HG02870 (cell line): ENCODE data around the gene MYCBP2.
A peak's percentile ranks its signal among the peaks of the same experiment; 100 is the strongest.
"Not testable (repeated sequence)": the region's sequence is repeated elsewhere in the genome, so short reads cannot be mapped to it uniquely, and the experiment has no call there.

Experiments used
- ATAC-seq: cut with Tn5 transposase; IDR thresholded peaks from one replicate; pipeline ENCODE4 v1.9.1; 2021; ENCODE audit warnings: mild to moderate bottlenecking, moderate library complexity; ENCODE audit not compliant: unreplicated experiment

The MYCBP2 gene, protein sequence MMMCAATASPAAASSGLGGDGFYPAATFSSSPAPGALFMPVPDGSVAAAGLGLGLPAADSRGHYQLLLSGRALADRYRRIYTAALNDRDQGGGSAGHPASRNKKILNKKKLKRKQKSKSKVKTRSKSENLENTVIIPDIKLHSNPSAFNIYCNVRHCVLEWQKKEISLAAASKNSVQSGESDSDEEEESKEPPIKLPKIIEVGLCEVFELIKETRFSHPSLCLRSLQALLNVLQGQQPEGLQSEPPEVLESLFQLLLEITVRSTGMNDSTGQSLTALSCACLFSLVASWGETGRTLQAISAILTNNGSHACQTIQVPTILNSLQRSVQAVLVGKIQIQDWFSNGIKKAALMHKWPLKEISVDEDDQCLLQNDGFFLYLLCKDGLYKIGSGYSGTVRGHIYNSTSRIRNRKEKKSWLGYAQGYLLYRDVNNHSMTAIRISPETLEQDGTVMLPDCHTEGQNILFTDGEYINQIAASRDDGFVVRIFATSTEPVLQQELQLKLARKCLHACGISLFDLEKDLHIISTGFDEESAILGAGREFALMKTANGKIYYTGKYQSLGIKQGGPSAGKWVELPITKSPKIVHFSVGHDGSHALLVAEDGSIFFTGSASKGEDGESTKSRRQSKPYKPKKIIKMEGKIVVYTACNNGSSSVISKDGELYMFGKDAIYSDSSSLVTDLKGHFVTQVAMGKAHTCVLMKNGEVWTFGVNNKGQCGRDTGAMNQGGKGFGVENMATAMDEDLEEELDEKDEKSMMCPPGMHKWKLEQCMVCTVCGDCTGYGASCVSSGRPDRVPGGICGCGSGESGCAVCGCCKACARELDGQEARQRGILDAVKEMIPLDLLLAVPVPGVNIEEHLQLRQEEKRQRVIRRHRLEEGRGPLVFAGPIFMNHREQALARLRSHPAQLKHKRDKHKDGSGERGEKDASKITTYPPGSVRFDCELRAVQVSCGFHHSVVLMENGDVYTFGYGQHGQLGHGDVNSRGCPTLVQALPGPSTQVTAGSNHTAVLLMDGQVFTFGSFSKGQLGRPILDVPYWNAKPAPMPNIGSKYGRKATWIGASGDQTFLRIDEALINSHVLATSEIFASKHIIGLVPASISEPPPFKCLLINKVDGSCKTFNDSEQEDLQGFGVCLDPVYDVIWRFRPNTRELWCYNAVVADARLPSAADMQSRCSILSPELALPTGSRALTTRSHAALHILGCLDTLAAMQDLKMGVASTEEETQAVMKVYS (N-terminal part only)

DNA sequence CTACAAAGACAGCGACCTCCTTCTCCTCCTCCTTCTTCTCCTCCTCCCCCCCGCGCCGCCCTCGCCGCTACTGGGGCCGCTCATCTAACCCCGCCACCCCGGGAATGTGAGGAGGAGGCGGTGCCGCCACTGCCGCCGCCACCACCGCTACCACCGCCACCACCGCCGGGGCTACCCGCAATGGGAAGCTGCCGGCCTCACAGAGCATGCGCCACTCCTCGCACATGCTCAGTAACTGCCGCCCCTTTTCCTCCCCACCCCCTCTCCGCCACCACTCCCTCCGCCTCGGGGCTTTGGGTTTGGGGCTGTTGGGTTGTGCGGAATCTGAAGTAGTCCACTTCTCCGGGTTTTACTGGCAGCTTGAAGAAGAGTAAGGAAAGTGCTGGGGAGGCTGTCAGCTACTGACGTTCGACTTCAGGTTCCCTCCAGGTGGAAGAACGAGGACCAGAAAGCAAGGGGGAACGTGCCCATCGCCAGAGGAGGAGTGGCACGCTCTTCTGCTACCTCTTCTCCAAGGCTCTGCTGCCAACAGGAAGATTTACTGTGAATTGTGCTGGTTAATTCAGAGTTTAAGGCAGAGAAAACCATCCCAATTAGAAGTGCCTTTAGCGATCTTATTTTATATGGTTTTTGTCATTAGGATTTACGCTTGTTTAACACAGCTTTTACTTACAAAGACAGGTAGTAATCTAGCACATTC, at the start of gene MYCBP2:
TSS of gene MYCBP2 (minus strand) at position 190 of the 700 bp plus-strand sequence. CDS start 319 bp downstream, outside the sequence.
- ATAC-seq = peak; percentile 43

DNA sequence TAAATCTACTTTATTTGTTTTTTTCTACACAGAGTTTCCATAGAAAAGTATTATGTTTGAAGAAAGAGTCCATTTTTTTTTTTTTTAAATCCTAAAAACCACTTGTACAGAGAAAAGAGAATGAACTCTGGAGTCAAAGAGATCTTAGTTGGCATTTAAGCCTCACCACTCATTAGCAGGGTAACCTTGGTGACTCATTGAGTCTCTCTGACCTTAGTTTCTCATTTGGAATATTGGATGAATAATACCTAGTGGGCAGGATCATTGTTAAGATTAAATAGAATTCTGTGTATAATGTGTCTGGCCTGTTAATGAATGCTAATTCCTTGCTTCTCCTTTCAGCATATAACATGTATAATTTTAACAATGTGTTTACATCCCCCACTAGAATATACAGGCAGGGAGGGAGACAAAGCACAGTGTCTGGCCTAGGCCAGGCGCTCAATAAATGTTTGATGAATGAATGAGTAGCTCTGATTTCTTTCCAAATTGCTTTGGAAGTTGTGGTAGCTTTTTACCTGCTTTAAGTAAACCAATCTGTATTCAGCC, 48.7 kb upstream of the MYCBP2 start:
- no peak for ATAC-seq

DNA sequence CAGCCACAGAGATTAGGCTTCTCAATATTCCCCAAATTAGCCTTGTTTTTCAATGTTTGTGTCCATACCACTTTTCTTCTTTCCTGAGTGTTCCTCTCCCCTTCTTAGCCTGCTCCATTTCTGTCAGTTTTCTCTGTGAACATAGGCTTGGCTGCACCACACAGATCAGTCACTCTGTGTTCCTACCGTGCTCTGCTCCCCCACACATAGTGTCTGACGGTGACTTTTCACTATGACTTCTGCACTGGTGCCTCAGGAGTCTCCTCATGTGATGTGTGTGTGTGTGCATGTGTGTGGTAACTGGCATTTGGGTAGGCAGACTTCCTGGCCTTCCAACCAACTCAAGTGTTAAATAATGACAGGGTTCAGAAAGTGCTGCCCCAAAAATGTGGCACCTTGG, 47.9 kb upstream of the MYCBP2 start:
- ATAC-seq = peak; percentile 72

DNA sequence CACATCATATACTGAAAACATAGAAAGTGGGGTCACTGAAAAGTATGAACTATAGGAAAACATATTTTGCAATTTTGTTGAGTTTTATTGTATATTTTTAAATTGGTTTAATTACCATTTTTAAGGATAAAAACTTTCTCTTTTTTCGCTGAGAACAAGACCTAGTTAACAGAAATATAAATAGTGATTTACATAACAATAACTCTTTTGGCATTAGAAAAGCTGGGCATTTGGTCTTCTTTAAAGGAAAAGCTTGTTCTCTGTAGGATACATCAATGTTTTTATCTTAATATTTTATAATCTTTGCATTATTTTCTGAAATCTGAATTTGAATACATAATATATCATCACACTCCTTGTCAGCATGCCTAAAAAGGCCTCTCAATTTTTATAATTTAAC, 47.4 kb upstream of the MYCBP2 start:
- no peak for ATAC-seq

DNA sequence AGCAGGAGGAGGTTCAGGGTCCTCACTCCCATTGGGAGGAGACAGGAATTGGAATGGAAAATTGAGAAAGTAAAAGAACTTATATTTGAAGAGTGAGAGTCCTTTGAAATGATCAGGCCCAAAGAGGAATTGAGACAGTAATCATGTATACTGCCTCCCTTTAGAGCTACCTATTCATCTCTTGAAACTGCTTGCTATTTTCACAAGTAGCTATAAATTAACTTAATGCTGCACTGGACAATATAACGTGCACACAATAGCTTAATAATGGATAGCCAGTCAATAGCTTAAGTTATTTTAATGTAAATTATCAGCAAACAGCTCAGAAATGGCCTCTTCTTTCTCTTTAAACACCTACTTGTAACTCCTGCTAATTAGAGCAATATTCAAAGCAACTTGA, 46.6 kb upstream of the MYCBP2 start:
- ATAC-seq = no peak

DNA sequence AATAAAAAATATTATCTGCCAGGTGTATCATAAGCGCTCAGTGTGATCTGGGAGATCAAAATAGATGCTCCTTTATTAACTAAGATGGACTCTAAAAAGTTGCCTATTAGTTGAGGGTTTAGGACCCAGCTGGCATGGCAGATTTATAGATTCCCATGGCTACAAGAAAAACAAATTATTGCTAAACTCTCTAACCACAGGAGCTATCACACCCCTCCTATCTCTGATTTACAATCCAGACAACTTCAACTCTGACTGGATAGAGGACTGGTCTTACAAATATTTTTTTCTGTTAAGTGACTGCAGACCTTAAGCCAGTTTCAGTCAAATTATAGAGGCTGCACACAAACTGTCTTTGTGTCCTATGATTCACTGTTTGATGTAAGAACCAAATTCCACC, 45.4 kb upstream of the MYCBP2 start:
- ATAC-seq = no peak

DNA sequence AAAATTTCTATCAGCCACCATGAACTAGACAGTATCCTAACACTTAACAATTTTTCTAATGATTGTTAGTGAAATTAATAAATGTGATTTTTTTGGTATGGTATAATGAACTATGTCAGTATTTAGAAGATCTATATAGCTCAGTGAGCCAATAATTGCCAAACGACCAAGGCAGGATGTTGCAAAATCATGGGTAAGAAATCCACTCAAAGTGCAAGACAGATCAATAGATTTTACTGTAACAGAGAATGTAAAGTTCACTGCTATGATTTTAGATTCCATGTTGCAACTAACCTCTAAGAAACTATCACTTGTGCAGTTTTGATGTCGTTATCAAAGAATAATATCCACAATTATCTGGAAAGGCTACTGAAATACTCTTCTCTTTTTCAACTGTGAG, 44.0 kb upstream of the MYCBP2 start:
- ATAC-seq = no peak

DNA sequence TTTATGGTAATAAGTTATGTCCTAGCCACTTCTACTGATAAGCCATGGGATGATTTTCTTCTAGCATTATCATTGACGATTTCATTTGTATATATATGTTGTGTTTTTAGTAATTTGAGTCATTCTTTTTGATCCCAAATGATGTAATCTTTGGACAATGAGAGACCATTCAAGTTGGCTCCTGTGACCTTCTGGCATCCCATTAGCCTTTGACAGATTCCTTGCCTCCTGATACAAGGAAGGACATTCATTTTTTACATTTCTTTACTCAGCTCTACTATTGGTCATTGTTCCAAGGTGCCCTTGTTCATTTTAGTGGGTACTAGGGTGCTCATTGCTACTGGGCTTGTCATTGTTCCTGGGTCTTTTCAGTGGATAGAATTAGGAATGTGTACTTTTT, 35.3 kb upstream of the MYCBP2 start:
- ATAC-seq = no peak

DNA sequence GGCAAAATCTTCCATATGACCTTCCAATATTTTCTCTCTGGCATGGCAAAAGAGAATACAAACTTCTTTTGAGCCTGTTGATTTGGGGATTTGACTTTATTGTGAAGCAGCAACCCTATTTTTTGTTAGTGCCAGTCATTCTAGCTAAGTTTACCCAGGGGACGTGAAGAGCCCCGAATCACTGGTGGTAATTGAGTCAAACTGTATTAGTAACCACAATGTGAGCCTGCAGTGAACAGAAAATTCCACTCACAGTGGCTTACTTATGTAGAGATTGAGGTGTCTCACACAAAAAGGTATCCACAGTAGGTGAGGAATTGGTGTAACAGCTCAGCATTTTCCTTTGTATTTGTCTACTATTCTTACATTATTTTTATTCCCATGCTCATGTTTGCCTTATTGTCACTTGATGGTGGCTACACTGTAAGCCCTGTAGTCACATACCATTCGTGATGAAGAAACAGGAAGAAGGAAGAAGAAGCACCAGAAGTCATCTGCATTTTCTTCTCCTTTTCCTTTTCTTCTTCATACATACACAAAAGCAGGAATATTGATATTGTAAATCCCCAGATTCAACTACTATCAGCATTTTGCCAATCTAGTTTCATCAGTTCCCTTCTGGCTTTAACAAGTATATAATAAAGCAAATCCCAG, 33.3 kb upstream of the MYCBP2 start:
- no peak for ATAC-seq

DNA sequence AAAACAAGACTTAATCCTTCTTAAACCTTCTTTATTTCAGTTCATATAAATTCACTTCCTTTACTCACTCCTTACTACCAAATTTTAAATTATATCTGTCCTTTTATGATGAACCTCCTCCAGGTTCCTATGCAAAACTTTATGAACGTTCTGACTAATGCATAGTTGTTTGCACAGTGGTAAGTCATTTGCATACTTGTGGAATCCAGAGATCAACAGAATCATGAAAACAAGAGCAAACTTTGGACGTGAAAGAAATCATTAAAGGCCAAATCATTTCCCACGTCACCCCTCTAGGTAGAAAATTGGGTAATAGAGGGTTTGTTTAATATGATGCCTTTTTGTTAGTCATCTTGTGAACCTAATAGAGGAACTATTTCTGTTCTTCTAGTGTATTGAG, 32.3 kb upstream of the MYCBP2 start:
- no peak for ATAC-seq

DNA sequence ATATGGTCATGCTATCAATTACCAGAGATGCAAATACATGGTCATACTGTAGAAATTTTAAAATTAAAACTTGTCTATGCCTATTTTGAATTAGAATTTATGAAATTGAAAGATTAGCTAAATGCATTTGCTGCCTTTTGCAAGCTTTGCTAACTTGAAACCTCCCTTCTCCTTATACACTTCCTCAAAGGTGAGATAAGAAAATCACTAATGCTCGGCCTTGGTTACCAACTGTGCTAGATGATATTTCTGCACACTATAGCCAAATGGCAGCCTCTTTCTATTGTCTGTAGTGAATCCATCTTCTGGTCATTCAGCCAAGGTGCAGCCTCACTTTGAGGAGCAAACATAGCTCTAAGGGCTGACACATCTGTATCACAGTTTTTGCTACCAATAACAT, 31.1 kb upstream of the MYCBP2 start:
- no peak for ATAC-seq

DNA sequence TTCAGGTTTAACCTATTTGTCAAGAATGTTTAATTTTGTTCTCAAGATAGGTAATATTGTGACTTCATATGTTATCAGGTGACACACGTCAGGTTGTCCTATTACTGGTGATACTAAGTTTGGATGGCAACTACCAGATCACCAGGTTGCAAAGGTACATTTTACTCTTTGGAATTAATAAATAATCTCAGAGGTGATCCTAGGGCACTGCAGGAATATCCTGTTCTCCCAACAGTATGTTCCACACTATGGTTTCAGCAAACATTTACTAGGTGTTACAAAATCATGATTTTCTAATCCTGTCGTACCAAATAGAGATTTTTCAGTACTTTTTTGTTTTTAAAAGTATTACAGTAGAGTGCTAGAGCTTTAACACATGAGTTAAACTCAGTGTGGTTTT, 29.3 kb upstream of the MYCBP2 start:
- no peak for ATAC-seq

DNA sequence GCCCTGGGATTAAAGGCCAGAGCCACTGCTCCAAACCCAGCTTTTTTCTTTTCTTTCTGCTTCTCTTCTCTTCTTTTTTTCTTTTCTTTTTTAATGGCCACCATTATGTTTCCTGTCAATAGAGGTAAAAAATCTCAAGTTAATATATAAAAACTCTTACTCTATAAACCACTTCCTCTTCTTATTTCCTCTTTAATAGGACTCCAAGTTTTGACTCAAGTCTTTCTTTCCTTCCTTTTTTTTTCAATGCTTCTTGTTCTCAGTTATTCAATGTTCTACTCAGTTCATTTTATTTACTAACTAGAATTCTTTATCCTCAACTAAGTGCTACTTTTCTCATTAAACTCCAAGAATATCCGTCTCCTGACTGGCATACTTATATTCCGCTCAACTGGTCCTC, 27.1 kb upstream of the MYCBP2 start:
- ATAC-seq = no peak

DNA sequence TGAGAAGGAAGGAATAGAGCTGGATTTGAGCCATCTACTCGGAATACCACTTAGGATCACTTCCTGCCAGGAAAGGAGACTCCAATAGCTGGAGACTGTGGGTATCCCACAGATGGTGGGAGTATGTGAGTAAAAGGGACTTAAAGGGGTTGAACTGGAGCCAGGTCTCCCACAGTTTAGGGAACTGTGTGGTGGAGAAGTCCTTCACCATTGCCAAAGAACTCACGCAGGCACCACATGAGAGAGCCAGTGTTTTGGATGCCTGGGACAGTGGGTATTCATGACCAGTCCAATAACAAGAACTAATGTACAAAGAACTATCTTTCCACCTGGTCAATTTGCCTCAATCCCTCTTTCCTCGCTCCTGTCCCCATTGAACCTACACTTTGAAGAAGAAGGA, 24.4 kb upstream of the MYCBP2 start:
- no peak for ATAC-seq

DNA sequence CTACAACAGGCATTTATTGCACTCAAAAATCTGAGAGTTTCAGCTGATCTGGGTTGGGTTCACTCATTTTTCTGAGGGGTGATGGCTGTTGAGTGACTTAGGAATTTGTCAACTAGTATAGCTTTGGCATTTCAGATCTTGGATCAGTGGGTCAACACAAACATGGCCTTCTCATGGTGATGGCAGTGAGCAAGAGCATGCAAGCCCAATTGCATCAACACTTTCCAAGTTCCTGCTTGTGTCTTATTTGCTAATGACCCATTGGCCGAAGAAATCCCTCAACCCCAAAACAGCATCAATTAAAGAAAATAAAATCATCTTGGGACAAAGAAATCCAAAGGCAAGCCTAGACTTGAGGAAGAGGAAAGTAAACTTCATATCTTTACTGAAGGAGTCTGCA, 23.9 kb upstream of the MYCBP2 start:
- ATAC-seq = no peak

DNA sequence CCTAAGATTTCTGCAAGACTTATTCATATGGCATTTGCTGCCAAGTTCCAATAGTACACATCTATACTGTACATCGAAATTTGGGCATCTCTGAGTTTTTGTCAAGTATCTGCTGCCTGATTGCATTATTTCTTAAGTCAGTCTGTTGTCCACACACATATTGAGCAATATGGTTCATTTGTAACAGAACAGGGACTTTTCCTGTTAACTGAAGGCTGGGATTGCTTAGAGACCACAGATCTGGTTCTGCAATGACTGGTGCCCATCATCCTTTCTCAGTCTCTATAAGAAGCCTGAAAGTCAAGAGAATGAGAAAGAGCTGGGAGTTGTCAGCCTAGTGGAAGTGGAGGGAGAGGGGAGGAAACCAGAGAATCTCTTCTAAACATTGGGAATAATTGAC, 22.5 kb upstream of the MYCBP2 start:
- ATAC-seq = peak; percentile 38

DNA sequence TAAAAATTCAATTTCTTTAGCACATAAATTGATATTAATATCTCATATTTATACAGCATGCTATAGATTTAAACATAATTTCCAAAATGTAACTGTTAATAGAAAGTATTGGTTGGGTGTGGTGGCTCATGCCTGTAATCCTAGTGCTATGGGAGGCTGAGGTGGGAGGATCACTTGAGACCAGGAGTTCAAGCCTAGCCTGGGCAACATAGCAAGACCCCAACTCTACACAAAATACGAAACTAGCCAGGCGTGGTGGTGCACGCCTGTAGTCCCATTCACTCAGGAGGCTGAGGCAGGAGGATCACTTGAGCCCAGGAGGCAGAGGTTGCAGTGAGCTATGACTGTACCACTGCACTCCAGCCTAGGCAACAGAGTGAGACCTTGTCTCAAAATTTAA, 20.5 kb upstream of the MYCBP2 start:
- not testable (repeated sequence) for ATAC-seq

DNA sequence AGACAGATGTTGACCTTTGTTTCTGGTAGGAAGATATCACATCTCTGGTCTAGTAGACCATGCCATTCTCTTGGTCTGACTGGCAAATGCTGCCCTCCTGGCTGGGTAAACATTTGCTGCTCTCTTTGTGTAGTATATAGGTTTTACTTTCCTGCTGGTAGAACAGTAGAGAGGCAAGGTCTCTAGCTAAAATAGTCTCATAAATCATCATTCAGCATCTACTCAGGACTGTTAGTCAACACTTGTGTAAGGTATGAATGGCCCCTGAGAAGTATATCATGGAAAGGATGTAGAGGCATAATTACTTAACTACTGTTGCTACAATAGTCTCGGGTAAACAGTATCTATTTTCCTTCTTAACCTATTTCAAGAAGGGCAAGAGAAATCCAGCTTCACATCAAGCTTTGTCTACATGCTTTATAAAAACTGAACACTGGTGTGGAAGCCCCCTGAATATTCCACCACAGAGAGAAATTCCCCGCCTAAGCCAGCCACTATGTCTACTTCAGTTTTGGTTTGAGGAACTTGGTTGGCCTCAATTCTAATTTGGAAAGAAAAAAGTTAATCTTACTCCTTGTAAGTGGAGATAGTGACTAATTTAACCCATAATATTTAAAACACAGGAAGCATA, 18.4 kb upstream of the MYCBP2 start:
- ATAC-seq = peak; percentile 63

DNA sequence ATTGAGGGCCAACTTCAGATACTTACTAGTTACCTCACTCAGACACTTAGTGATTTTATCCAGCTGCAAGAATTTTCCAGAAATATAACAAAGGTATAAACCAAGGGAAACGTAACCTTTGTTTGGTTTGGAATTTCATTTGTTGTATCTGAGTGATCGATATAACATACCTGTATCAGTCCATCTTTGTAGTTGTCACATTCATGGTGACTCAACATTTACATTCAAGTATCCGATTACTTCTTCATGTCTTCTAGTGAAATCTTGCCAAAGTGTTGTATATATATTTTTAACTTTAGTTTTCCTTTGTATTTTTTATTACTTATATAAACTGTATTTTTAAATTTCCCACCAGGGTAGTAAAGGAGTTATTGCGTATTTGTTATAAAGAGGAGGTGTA, 16.9 kb upstream of the MYCBP2 start:
- no peak for ATAC-seq
